Suprapubic skin (tissue), 4 donors: Measurements from ENCODE around the gene NTM.

ENCODE experiments used
- CTCF ChIP-seq, 2 donors: fragments of 200-600 bp in 1 of 2; fragments of 450-650 bp in 1 of 2; sonication (generic) in 1 of 2; IDR thresholded peaks; one replicate each; pipeline ENCODE4 v1.5.1; 2016 to 2019; ENCODE audit warnings: antibody characterized with exemption in 2 of 2, mild to moderate bottlenecking in 1 of 2, moderate library complexity in 1 of 2
- EP300 ChIP-seq: sonication (generic); formaldehyde crosslinking; IDR thresholded peaks from one replicate; pipeline ENCODE4 v1.6.1; 2017; ENCODE audit warnings: antibody characterized with exemption
- POLR2A ChIP-seq, 2 donors: fragments of 450-650 bp; IDR thresholded peaks; one replicate each; pipeline ENCODE4 v1.6.1; 2017; ENCODE audit warnings: antibody characterized with exemption in 2 of 2, mild to moderate bottlenecking in 2 of 2, moderate library complexity in 2 of 2
- POLR2AphosphoS5 ChIP-seq, 3 donors: sonication (generic); formaldehyde crosslinking; IDR thresholded peaks; one replicate each; pipeline ENCODE4 v1.6.1; 2017; ENCODE audit warnings: antibody characterized with exemption in 3 of 3

GRCh38 chr11:131923309-131923708 lies 552.9 kb downstream of the NTM start:
- TF ChIP-seq CTCF (IDR thresholded peaks at IDR 0.05) = no peak
- no peak for TF ChIP-seq POLR2A (IDR thresholded peaks at IDR 0.05)
- no peak for TF ChIP-seq POLR2AphosphoS5 (IDR thresholded peaks at IDR 0.05)
- no peak for TF ChIP-seq EP300
